Type B pancreatic cell (in vitro differentiated cells): ENCODE data around the gene OR10A5. TPM values are rescaled to one million over a fixed set of nuclear protein-coding genes. Genes with fewer than 3 reads are reported as not detected.
"Not testable (repeated sequence)": the region's sequence is repeated elsewhere in the genome, so short reads cannot be mapped to it uniquely, and the experiment has no call there.

Experiments
- DNase-seq: peaks from one replicate; pipeline ENCODE4 v3.0.0; 2021; ENCODE audit warnings: mixed read lengths; ENCODE audit not compliant: unreplicated experiment; ENCODE audit errors: extremely low spot score
- H3K27ac Mint-ChIP-seq: 2 replicates; pipeline ENCODE4 v1.8.0; 2021; ENCODE audit warnings: mild to moderate bottlenecking, mixed read lengths
- H3K27me3 Mint-ChIP-seq: 2 replicates; pipeline ENCODE4 v1.8.0; 2021; ENCODE audit warnings: mixed read lengths
- H3K36me3 Mint-ChIP-seq: 2 replicates; pipeline ENCODE4 v1.8.0; 2021; ENCODE audit warnings: mixed read lengths
- H3K4me1 Mint-ChIP-seq: one replicate; pipeline ENCODE4 v1.8.0; 2021; ENCODE audit warnings: mixed read lengths; ENCODE audit not compliant: unreplicated experiment
- H3K4me3 Mint-ChIP-seq: 2 replicates; pipeline ENCODE4 v1.8.0; 2021; ENCODE audit warnings: mild to moderate bottlenecking, mixed read lengths
- H3K9me3 Mint-ChIP-seq: 2 replicates; pipeline ENCODE4 v1.8.0; 2021; ENCODE audit warnings: mixed read lengths
- total RNA-seq: library from RNA; stranded (reverse); gene quantifications from 2 replicates; pipeline ENCODE4 v1.2.1, GENCODE V29; 2021; ENCODE audit warnings: low replicate concordance
- TF ChIP-seq, protein P1 (sequence below): fragments of 200-600 bp; sonication (generic); conservative IDR thresholded peaks from 2 replicates; pipeline ENCODE4 v1.5.0; 2021; ENCODE audit warnings: antibody characterized with exemption, mild to moderate bottlenecking

The OR10A5 gene
- total RNA-seq, 1 donor from 2014 or later: not detected

DNA sequence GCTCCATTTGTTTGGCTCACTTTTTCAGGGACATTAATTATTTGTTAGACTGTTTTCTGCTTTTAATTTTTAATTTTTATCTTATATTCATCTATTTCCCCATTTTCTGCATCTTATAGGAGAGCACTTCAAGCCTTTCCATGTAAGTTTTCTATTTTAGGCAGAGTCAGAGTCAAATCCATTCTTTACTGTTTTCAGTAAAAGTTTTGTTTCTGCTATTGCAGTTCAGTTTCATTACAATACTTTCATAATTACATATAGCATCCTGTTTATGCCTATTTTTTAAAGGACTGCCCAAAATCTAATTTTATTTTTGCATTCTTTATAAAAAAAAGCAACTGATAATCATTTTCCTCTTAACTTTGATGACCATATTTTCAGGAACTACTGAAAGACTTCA lies 3.8 kb upstream of the OR10A5 start:
- no peaks in the 10 kb centered on the region for H3K27me3 Mint-ChIP-seq
- TF ChIP-seq, protein P1, sequence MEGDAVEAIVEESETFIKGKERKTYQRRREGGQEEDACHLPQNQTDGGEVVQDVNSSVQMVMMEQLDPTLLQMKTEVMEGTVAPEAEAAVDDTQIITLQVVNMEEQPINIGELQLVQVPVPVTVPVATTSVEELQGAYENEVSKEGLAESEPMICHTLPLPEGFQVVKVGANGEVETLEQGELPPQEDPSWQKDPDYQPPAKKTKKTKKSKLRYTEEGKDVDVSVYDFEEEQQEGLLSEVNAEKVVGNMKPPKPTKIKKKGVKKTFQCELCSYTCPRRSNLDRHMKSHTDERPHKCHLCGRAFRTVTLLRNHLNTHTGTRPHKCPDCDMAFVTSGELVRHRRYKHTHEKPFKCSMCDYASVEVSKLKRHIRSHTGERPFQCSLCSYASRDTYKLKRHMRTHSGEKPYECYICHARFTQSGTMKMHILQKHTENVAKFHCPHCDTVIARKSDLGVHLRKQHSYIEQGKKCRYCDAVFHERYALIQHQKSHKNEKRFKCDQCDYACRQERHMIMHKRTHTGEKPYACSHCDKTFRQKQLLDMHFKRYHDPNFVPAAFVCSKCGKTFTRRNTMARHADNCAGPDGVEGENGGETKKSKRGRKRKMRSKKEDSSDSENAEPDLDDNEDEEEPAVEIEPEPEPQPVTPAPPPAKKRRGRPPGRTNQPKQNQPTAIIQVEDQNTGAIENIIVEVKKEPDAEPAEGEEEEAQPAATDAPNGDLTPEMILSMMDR: no peak
- H3K4me1 Mint-ChIP-seq: peaks cover 5% of the 10 kb centered on the region
- no peak for DNase-seq
- H3K36me3 Mint-ChIP-seq: no peaks in the 10 kb centered on the region
- H3K27ac Mint-ChIP-seq: no peak overlapping the region
- H3K9me3 Mint-ChIP-seq: peaks cover 5% of the 10 kb centered on the region
- no peak overlapping the region for H3K4me3 Mint-ChIP-seq

DNA sequence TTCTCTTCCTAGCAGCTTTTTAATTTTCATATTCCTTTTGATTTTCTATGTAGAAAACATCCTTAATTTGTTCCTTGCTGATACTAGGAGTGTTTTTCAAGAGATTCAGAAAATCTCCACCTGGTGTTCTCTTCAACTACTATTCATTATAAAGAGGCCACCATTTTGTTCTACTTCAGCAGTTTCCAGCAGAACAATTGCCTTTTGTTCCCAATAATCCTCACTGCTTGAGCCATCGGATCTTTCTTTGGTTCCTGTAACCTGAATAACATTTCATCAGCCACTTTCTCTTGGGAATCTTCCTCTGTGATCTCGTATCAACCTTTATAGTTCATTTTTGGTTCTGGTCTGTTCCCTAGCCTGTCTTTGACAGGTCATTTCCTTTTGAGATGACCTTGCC lies 1.8 kb upstream of the OR10A5 start:
- Mint-ChIP-seq H3K36me3 (no peaks in the 10 kb centered on the region), H3K9me3 (peaks cover 5% of the 10 kb centered on the region), H3K4me1 (peaks cover 5% of the 10 kb centered on the region), H3K4me3 (no peak overlapping the region), H3K27me3 (no peaks in the 10 kb centered on the region), H3K27ac (no peak overlapping the region)
- TF ChIP-seq, protein P1: no peak
- no peak for DNase-seq

GRCh38 chr11:6844356-6844755 lies 1.1 kb upstream of the OR10A5 start:
- TF ChIP-seq, protein P1: no peak
- Mint-ChIP-seq H3K4me3 (no peak overlapping the region), H3K36me3 (no peaks in the 10 kb centered on the region), H3K27me3 (no peaks in the 10 kb centered on the region), H3K4me1 (peaks cover 5% of the 10 kb centered on the region), H3K9me3 (peaks cover 5% of the 10 kb centered on the region), H3K27ac (no peak overlapping the region)
- no peak for DNase-seq

- Mint-ChIP-seq H3K9me3 (peaks cover 16% of the 10 kb centered on the region), H3K27me3 (no peaks in the 10 kb centered on the region), H3K4me3 (no peak overlapping the region), H3K27ac (no peak overlapping the region), H3K4me1 (no peaks in the 10 kb centered on the region), H3K36me3 (no peaks in the 10 kb centered on the region)
- TF ChIP-seq, protein P1: no peak
- no peak for DNase-seq
Observed at GRCh38 chr11:6850526-6850925, 5.0 kb downstream of the OR10A5 start.

- not testable (repeated sequence) for H3K4me3 Mint-ChIP-seq, H3K27ac Mint-ChIP-seq, H3K27me3 Mint-ChIP-seq, DNase-seq, H3K4me1 Mint-ChIP-seq, H3K36me3 Mint-ChIP-seq
- H3K9me3 Mint-ChIP-seq: peaks cover 16% of the 10 kb centered on the region
Observed at GRCh38 chr11:6854801-6855200, 9.3 kb downstream of the OR10A5 start.

DNA sequence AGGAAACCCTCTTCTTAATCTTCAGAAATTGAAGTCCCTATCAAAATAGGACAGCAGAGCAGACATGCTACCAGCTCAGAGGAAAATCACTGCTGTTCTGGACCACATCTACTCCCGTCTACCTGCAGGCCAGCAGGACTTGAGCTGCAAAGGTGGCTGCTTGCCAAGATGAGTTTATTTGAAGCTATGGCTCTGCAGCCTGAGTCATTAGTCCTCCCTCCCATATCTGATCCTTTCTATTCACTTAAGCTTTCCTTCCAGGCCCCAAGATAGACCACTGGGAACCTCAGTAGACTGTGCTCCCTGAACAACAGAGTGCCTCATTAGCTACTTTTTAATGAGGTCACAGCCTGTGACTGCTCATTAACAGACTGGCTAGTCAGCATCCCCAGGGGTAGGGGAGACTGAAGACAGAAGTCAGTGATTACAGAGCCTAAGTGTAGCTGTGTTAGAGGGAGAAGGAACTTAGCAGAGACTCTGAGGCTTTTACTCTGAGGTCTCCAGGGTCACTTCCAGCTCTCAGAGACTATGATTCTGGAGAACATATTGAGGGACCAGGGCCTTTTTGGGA lies 10.6 kb downstream of the OR10A5 start:
- no peak for DNase-seq
- H3K36me3 Mint-ChIP-seq: no peaks in the 10 kb centered on the region
- peaks cover 10% of the 10 kb centered on the region for H3K9me3 Mint-ChIP-seq
- no peak overlapping the region for H3K4me3 Mint-ChIP-seq
- TF ChIP-seq, protein P1: no peak
- H3K4me1 Mint-ChIP-seq: no peaks in the 10 kb centered on the region
- H3K27me3 Mint-ChIP-seq: no peaks in the 10 kb centered on the region
- no peak overlapping the region for H3K27ac Mint-ChIP-seq
